HG03103 (cell line): ENCODE results near the gene STK16.
A peak's percentile ranks its signal among the peaks of the same experiment; 100 is the strongest.

Experiments
- ATAC-seq: cut with Tn5 transposase; IDR thresholded peaks from one replicate; pipeline ENCODE4 v1.9.1; 2021; ENCODE audit warnings: low read depth; ENCODE audit not compliant: unreplicated experiment

Gene STK16

DNA sequence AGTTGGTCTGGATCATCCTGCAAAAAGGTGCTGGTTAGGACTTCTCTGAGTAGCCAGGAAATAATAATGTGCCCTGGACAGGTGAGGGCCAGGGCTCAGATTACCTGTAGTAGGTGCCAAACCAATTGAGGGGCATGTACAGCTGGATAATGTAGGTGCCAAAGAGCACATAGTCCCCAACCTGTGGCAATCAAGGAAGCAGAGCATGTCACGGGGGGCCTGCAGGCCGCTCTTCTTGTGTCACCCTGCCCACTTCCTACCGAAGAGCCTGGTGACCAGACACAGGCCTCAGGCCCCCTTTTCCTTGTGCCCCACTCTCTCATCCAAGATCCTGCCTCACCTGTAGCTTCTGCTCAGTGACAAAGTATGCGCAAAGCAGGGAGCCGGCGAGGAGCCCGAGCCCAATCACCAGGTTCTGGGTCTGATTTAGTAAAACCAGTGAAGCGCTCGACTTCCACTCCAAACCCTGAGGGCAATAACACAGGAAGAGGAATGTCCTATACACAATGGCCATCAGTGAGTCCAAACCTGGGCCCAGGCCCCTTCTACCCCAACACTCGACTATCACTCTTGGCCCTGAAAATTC lies 31.7 kb upstream of the STK16 start:
- ATAC-seq = no peak

- no peak for ATAC-seq
These were observed 31.1 kb upstream of the STK16 start for GRCh38 chr2:219214141-219214540.

- ATAC-seq = no peak
These were observed 30.5 kb upstream of the STK16 start for GRCh38 chr2:219214786-219215185.

- ATAC-seq = no peak
These were observed 29.3 kb upstream of the STK16 start for GRCh38 chr2:219215871-219216534.

- no peak for ATAC-seq
These were observed 28.8 kb upstream of the STK16 start for GRCh38 chr2:219216535-219216915.

GRCh38 chr2:219218217-219218731 lies 27.0 kb upstream of the STK16 start:
- peak; percentile 26 for ATAC-seq

DNA sequence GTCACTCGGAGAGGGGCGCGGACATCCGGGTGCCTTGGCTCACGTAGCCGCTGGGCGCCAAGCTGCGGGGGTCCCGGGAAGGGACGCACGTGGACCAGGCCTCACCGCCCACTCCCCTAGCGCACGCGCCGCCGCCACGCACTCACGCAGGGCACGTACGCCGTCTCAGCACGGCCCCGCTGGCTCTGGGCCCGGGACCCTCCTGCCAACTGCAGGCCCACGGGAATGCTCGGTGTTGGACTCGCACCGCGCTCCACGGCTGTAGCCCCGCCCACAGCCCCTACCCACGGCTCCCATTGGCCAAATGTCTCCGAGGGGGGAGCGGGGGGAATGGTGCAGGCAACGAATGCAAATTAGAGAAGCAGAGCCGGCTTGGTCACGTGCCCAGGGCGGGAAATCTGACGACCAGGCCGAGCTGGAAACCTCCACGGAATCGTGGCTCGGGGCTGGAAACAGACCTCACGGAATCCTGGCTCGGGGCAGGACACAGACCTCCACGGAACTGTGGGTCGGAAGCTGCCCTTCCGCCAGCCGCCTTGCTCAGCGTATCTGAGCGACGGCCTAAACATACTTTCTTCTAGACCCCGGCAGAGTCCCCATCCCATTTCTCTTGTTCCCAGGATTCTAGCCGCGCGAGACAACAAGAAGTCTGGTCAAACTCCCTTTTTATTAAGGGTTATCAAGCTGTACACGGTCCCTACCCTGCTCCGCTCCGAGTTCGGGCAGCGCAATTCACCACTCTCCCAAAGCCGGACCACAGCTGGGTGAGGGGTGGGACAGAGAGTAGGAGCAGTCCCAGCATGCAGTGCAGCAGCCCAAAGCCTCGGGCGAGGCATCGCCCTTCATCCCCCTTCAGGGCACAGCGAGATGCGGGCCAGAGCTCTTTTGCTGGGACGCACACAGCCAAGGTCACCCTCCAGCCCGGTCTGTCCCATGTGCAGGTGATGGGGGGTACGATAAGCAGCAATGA lies 26.3 kb upstream of the STK16 start, which contains the start of gene ABCB6:
Gene ABCB6 (minus strand): TSS at position 227 of the 970 bp plus-strand sequence. CDS start 285 bp downstream, outside the sequence.
- ATAC-seq = peak; percentile 79

DNA sequence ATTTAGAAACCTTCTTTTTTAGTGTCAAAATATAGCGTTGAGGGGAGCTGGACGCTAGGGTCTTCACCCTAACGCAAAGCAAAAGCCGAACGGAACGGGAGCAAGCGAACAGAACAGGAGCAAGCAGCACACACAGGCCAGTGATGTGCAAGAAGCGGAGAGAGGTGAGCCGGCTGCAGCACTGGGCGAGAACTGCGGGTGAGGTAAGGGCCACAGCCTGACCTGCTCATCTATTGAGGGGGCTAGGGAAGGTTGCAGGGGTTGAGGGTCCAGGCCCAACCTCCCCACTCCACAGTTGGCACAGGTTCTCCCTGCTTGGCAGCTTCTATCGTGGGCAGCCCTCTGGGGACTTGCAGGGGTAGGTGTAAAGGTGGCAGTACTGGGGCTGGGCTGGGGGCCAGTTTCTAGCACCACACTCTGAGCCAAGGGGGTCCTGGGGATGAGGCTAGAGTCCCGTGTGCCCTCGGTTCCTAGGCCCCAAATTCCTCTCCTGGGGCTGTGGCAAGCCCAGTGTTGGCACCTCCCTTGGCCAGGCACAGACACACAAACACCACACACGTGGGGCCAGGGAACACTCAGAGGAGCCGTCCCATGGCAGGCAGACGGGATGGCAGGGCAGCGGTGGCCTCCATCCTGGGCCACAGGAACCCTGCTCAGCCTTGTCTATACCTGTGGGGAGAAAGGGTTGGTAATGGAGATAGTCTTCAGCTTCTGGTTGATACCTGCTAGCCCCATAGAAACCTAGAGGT lies 25.3 kb upstream of the STK16 start:
- no peak for ATAC-seq

- no peak for ATAC-seq
These were observed 24.5 kb upstream of the STK16 start for GRCh38 chr2:219220652-219221402.

GRCh38 chr2:219221957-219222518 lies 23.2 kb upstream of the STK16 start:
- ATAC-seq = no peak

DNA sequence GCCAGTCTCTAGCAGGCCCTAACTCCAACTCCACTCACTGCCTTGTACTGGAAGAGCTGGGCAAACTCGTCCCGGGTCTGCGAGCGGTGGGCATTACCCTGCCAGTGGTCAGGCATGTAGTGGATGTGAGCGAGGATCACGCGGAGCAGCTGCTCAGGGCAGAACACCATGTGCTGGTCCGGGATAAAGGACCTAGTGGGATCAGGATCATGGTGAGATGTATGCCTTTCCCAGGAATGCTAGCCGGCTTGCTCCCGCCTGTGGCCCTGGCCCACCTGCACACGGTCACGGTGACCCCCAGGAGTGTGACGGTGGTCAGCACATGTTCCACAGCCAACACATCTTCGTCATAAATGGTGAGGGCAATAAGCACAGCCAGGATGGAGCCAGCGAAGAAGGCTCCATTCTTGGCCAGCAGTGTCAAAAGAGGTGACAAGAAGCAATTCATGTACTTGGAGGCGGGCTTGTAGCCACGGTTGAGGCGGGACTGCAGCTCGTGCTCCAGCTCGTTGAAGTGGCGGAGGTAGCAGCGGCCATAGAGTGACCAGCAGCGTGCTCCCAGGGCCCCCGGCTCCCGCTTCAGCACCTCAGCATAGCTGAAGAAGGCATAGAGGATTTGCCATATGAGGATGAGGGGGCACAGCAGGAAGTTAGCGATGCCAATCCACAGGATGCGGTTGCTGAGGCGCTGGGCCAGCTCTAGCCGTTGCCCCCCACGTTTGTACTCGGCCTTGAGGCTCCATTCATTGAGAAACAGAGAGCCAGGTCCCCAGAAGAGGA lies 21.3 kb upstream of the STK16 start:
- ATAC-seq = no peak

GRCh38 chr2:219225350-219225749 lies 19.9 kb upstream of the STK16 start:
- ATAC-seq = no peak

GRCh38 chr2:219228041-219228910 lies 17.0 kb upstream of the STK16 start:
- ATAC-seq = no peak

GRCh38 chr2:219228911-219229304 lies 16.4 kb upstream of the STK16 start:
- peak; percentile 10 for ATAC-seq

DNA sequence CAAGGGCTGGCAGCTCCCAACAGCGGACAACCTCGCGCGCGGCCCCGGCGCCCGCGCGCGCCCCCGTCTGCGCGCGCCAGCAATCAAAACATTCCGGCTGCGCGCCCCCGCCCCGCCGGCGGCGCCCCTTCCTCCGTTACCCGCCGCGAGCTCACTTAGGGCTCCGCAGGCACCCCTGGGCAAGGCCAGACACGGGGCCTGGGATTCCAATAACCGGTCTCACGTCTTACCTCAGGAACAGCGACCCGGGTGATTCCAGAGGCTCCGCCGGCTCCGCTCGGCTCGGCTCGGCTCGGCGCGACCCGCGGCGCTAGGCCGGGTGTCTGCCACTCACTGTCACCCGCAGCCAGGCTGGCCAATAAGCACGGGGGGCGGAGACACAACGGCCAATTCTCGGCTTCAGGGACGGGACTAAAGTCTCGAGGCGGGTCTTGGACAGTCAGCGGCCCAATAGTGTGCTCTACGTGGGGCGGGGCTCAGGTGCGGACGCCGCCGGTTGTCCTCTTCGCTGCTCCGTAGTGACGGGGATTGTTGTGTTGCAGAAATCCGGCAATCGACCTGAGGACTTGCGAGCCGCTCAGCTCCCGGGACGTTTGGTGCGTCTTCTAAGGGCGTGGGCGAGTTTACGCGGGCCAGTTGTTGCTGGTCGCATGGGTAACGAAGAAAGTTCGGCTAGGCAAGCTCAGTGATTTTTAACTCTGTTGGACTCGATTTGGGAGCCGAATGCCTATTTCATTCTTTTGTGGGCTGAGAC lies 15.8 kb upstream of the STK16 start, which contains the start of the genes ANKZF1 and ATG9A:
Gene ANKZF1 (plus strand): TSS at position 502 of the 754 bp plus-strand sequence. CDS start 452 bp downstream, outside the sequence.
Gene ATG9A (minus strand): TSS at position 332 of the 754 bp plus-strand sequence. CDS start 1,612 bp downstream, outside the sequence.
- peak; percentile 95 for ATAC-seq

DNA sequence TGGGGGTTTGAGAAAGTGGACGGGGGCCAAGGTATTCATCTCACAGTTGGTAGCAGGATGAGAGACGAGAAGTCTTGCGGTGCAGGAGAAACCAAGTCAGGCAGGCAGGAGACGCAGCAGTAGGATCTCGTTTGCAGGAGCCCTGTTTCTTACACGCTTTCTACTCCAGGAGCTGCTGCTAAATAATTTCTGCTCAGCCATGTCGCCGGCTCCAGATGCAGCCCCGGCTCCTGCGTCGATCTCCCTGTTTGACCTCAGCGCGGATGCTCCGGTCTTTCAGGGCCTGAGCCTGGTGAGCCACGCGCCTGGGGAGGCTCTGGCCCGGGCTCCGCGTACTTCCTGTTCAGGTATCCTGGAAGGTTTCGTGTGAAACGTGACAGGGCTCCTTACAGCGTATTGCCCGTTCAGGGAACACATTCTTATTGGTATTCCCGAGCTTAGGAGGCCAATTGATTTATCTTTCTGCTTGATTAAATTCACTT lies 15.2 kb upstream of the STK16 start:
- no peak for ATAC-seq
